ENCODE measurements around the gene VPS11. TPM values are rescaled to one million over a fixed set of nuclear protein-coding genes. Genes with fewer than 3 reads are reported as not detected.
"Not testable (repeated sequence)": the region's sequence is repeated elsewhere in the genome, so short reads cannot be mapped to it uniquely, and the experiment has no call there.

The VPS11 gene
- total RNA-seq, 1 donor from 2014 or later, result 36.9 TPM

DNA sequence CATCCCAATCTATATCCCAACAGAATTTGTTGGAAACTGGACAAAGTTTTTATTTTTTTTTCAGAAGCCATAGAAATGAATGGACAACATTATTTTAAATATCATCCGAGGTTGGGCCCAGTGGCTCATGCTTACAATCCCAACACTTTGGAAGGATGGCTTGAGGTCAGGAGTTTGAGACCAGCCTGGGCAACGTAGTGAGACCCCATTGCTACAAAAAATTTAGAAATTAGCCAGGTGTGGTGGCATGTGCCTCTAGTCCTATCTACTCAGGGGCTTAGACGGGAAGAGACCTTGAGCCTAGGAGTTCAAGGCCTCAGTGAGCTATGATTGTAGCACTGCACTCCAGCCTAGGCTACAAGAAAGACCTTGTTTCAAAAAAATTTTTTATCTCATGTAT is 32.8 kb upstream of the VPS11 start:
- no peak for DNase-seq (ENCODE audit: extremely low read depth, low read depth, low spot score)

DNA sequence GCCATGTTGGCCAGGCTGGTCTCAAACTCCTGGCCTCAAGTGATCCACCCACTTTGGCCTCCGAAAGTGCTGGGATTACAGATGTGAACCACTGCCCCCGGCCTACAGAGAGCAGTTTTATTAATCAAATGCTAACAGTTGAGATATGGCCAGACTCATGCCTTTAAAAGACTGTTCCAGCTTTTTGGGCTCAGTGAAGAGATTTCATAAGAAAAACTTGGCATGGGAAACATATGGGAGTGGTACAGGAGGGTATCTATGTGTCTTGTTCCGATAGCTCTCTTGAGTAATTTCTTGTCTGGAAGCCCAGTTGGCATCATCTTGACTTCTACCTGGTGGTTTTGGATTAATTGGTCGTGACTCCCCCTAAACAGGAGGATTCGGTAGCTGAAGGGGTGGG is 28.7 kb upstream of the VPS11 start:
- DNase-seq (ENCODE audit: extremely low read depth, low read depth, low spot score), result no peak

DNA sequence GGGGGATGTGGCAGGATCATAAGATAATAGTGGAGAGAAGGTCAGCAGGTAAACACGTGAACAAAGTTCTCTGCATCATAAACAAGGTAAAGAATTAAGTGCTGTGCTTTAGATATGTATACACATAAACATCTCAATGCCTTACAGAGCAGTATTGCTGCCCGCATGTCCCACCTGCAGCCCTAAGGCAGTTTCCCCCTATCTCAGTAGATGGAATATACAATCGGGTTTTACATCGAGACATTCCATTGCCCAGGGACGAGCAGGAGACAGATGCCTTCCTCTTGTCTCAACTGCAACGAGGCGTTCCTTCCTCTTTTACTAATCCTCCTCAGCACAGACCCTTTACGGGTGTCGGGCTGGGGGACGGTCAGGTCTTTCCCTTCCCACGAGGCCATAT is 28.1 kb upstream of the VPS11 start:
- DNase-seq (ENCODE audit: extremely low read depth, low read depth, low spot score), result not testable (repeated sequence)

- no peak for DNase-seq (ENCODE audit: extremely low read depth, low read depth, low spot score)
Measured at GRCh38 chr11:119041821-119042514, 25.6 kb upstream of the VPS11 start.

DNA sequence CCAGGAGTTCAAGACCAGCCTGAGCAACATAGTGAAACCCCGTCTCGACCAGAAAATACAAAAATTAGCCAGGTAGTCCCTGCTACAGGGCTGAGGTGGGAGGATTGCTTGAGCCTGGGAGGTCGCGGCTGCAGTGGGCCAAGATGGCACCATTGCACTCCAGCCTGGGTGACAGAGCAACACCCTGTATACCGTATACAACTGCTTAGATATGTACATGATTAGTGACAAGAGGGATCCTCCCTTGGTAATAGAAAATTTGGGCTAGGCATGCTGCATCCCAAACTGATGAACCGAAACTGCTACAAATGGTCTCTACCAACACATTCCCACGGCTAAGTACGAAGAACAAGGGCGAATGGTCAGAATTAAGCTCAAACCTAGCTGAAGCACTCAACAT is 24.7 kb upstream of the VPS11 start:
- no peak for DNase-seq (ENCODE audit: extremely low read depth, low read depth, low spot score)

DNA sequence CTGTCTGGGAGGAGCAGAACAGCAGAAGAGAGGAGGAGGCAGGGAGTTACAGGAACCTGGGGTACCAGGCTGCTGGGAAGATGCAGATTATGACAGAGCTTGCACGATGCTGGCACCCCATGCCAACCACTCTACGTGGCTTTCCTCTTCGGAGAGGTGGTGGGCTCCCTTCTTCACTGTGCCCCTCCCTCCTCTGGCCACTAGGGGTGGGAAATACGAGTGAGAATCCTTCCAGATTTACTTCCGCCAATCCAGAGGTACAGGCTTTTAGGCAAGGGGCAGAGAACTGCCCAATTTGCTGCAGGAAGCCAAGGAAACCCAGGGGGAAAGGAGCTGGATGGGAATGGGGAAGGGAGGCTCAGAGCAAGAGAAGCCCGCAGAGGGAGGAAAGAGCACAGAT is 22.9 kb upstream of the VPS11 start:
- no peak for DNase-seq (ENCODE audit: extremely low read depth, low read depth, low spot score)

DNA sequence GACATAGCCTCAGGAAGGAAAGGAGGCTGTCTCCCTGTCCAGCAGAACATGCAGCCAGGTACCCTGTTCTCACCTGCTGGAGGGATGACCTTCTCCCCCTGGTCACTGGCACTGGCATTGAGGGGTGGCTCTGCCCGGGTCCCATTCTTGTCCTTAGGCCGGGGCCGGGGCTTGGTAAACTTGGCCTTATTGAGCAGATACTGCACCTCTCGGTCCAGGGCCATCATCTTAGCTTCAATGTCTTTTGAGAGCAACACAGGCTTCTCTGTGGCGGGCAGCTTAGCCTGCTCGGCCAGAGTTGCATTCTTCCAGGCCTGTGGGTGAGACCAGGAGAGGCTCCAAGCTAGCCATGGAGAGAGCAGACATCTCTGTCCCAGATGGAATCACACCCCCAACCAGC is 21.1 kb upstream of the VPS11 start:
- DNase-seq (ENCODE audit: extremely low read depth, low read depth, low spot score), result no peak

- DNase-seq (ENCODE audit: extremely low read depth, low read depth, low spot score), result no peak
Measured at GRCh38 chr11:119047205-119047604, 20.4 kb upstream of the VPS11 start.

DNA sequence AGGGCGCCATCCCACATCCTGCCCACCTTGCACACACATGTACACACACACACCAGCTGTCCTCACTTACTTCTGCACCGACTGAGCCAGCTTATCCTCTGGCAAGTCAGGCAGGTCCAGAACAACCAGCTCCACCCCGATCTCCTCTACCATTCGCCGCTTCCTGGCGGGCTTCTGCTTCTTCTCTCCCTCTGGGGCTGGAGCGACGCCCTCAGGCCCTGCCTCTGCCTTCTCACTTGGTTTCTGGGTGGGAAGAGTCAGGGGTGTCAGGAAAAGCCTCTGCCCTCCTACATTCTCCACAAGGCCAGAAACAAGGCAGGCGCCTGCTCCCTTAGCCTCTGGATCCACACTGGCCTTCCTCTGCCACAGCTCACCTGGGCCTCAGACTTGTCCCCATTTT is 19.0 kb upstream of the VPS11 start:
- no peak for DNase-seq (ENCODE audit: extremely low read depth, low read depth, low spot score)

DNA sequence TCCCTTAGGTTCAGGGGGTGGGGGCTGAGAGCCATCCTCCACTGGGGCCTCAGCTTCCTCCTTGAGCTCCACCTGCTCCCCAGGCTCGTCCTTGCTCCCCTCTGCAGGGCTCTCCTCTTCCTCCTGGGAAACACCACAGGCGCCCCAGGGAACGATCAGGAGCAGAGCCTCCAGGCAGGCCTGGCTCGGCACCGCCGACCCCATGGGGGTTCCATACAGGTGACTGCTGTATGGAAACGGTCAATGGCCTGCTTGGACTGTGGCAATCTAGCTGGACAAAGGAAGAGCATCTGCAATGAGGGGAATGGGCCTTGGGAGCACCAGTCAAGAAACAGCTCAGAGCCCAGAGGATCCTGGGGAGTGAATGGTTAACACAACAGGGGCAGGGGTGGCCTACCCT is 18.5 kb upstream of the VPS11 start:
- DNase-seq (ENCODE audit: extremely low read depth, low read depth, low spot score), result no peak

DNA sequence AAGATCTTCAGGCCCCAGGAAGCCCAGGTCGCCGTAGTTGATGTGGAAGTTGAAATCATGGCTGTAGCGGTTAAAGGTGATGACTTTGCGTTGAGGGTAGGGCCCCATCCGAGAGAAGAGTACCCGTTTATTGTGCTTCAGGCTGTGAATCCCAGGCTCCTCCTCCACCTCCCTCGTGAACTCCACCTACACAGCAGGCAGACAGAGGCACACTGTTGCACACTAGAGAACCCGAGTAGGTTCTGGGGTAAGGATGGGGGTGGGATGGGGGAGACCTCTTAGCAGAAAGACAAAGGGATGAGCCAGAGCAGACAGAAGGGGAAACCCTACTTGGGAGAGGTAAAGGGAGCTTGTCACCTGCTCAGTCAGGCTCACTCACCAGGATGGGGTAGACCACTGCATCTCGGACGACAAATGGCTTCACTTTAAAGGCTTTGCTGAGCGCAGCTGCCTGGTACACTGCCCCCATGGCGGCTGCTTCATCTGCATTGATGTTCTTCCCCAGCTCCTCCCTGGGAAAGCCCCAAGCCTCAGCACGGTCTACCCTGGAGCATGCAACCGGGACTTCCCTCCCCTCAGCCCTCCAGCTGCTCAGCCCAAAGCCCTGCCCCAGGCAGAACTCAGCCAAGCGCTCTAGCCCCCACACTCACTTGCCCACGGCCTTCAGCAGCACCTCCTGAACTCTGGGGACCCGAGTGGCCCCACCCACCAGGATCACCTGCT is 16.0 kb upstream of the VPS11 start:
- DNase-seq (ENCODE audit: extremely low read depth, low read depth, low spot score), result no peak

DNA sequence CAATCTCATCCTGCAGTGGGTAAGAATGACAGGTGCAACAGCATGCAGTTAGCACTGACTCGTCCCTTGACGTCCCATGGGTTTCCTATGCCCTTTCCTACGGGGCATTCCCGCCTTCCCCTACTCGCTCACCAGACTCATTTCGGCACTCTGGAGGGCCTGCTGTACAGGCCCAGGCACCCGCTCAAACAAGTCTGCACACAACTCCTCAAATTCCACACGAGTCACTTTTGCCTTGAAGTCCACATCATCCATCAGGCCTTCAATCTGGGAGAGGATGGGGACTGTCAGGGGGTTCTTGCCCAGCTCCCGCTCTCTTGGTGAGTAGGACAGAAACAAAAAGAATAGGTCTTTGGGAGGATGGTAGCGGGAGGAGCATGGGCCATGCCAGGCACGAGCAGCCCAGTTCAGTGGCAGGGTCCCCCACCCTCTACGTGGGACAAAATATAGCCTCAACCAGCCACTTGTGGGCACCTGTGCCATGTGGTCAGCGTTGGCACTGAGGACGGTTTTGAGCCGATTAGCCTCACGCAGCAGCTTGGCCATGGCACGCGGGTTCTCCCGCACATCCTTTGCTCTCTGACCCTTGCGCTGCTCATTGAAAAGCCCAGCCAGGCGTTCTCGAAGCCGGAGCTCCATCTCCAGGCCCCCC is 15.3 kb upstream of the VPS11 start:
- DNase-seq (ENCODE audit: extremely low read depth, low read depth, low spot score), result no peak

DNA sequence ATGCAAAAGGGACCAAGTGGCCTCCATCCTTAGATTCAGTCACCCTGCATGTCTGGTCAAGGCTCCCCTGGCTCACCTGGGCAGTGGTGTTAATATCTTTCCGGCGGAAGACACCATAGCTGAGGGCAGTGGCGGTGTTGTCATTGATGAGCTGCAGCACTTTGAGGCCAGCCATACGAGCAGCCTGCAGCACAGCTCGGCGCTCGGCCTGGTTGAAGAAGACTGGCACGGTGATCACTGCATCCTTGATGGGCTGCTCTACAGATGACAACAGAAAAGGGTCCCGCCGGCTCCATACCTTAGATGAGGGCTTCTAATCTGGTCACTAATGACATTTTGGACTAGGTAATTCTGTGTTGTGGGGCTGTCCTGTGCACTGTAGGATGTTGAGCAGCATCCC is 13.2 kb upstream of the VPS11 start:
- DNase-seq (ENCODE audit: extremely low read depth, low read depth, low spot score), result no peak

GRCh38 chr11:119055901-119056300 is 11.7 kb upstream of the VPS11 start:
- DNase-seq (ENCODE audit: extremely low read depth, low read depth, low spot score), result no peak

DNA sequence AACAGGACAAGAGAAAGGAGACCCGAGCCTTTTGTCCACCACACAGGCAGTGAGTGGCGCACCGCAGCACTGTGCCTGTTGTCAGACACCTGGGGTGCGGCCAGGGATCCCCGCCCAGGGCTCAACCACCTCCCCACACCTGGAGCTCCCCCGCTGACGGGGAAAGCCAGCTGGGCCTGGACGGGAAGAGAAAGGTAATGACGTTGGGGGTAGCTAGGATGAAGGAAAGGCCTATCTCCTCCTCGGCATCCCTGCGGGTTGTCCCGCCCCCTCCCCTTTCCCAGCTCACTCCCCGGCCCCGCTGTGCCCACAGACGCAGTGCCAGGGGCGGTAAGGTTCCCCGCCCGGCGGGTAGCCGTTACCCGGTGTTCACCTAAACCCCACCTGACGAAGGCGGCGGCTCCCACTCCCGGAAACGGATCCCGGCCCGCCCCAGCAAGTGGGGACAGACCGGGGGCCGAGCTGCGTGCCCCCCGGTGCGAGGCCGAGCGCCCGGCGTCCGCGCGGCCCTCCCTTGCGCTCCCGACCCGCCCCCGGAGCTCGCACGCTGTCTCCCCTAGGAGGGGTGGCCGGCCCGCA is 11.1 kb upstream of the VPS11 start:
- DNase-seq (ENCODE audit: extremely low read depth, low read depth, low spot score), result no peak

GRCh38 chr11:119057000-119057769 is 10.4 kb upstream of the VPS11 start, which contains the start of gene HYOU1:
Gene HYOU1, minus strand, starts transcription at chr11:119057205. Its CDS starts 1,045 bp downstream, at chr11:119056160.
- no peak for DNase-seq (ENCODE audit: extremely low read depth, low read depth, low spot score)

DNA sequence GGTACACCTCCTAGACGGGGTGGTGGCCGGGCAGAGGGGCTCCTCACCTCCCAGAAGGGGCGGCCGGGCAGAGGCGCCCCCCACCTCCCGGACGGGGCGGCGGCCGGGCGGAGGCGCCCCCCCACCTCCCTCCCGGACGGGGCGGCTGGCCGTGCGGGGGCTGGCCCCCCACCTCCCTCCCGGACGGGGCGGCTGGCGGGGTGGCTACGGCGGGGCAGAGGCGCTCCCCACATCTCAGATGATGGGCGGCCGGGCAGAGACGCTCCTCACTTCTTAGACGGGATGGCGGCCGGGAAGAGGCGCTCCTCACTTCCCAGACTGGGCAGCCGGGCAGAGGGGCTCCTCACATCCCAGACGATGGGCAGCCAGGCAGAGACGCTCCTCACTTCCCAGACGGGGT is 8.5 kb upstream of the VPS11 start:
- DNase-seq (ENCODE audit: extremely low read depth, low read depth, low spot score), result not testable (repeated sequence)

- no peak for DNase-seq (ENCODE audit: extremely low read depth, low read depth, low spot score)
Measured at GRCh38 chr11:119061256-119061655, 6.4 kb upstream of the VPS11 start.

GRCh38 chr11:119062779-119063178 is 4.8 kb upstream of the VPS11 start:
- no peak for DNase-seq (ENCODE audit: extremely low read depth, low read depth, low spot score)

DNA sequence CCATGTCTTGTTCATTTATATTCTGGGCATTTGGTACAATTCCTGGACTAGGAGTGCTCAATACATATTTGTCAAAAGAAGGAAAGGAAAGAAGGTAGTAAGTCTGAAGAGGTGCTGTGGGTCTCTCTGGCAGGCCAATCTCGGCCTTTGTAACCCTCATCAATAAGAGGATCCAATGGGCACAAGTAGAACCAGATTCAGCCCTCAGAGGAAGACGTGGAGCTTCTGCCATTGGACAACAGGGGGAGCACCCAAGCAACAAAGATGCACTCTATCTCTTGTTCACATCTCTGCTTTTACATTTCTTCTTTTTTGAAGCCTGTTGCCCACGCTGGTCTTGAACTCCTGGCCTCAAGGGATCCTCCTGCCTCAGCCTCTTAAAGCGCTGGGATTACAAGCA is 2.2 kb upstream of the VPS11 start:
- no peak for DNase-seq (ENCODE audit: extremely low read depth, low read depth, low spot score)

- DNase-seq (ENCODE audit: extremely low read depth, low read depth, low spot score), result no peak
Measured at GRCh38 chr11:119077839-119078238, 10.2 kb downstream of the VPS11 start.
